ENCODE results near the gene FKTN.

The FKTN gene

DNA sequence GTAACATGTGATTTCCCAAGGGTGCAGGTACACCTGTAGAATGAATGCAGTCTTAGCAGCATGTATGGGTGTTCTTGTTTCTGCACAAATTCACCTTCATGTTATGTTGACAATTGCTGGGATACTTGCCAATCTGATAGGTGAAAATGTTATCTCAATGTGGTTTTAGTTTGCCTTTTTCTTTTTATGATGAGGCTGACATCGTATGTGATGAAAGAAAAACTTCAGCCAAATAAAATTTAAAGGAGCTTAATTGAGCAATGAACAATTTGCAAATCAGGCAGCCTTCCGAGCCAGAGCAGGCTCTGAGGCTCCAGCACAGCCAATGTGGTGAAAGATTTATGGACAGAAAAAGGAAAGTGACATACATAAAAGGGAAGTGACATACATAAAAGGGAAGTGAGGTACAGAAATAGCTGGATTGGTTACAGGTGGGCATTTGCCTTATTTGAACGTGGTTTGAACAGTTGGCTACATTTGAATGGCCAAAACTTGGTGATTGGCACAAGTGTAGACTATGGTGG lies 114.8 kb downstream of the FKTN start:
- no peak overlapping the region for H3K27ac ChIP-seq
- DNase-seq: no peak
- in situ Hi-C loops (cut with HindIII; ENCODE audit: low pct_ligation_motif_present, low sequenced_read_pairs): no loop called here
- H3K4me3 ChIP-seq (ENCODE audit: low read depth, low read length): no peak overlapping the region
- TF ChIP-seq, protein P1, sequence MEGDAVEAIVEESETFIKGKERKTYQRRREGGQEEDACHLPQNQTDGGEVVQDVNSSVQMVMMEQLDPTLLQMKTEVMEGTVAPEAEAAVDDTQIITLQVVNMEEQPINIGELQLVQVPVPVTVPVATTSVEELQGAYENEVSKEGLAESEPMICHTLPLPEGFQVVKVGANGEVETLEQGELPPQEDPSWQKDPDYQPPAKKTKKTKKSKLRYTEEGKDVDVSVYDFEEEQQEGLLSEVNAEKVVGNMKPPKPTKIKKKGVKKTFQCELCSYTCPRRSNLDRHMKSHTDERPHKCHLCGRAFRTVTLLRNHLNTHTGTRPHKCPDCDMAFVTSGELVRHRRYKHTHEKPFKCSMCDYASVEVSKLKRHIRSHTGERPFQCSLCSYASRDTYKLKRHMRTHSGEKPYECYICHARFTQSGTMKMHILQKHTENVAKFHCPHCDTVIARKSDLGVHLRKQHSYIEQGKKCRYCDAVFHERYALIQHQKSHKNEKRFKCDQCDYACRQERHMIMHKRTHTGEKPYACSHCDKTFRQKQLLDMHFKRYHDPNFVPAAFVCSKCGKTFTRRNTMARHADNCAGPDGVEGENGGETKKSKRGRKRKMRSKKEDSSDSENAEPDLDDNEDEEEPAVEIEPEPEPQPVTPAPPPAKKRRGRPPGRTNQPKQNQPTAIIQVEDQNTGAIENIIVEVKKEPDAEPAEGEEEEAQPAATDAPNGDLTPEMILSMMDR (IDR thresholded peaks at IDR 0.05; ENCODE audit: low read depth, low read length, missing control alignments): no peak
- no peaks in the 10 kb centered on the region for H3K36me3 ChIP-seq (replicated peaks)
- no peaks in the 10 kb centered on the region for H3K27me3 ChIP-seq (replicated peaks)

DNA sequence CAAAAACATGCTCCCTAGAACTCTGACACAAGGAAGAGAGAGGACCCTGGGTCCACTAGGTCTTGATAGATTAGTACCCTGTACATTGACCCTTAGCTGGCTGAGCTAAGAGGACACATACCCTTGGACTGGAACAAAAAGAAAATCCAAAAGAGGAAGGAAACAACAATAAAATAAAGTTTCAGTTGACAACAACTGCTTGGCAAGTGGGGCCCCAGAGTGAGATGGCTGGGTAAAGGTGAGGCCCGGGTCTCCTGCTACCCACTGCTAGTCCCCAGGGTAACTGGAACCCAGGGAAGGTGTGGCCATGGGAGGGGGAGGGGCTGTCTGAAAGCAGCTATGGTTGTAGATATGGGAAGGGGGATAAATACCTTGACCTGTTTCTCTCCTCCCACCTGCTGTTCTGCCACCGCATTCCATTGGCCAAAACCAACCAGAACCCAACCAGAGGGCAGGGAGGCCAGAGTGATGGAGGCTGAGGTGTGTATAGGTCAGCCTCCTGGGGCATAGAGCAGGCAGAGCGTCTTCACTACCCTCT lies 116.0 kb downstream of the FKTN start:
- TF ChIP-seq, protein P1 (IDR thresholded peaks at IDR 0.05; ENCODE audit: low read depth, low read length, missing control alignments): no peak
- H3K36me3 ChIP-seq (replicated peaks): no peaks in the 10 kb centered on the region
- no peak overlapping the region for H3K4me3 ChIP-seq (ENCODE audit: low read depth, low read length)
- no peaks in the 10 kb centered on the region for H3K27me3 ChIP-seq (replicated peaks)
- no peak for DNase-seq
- H3K27ac ChIP-seq: no peak overlapping the region
- in situ Hi-C loops (cut with HindIII; ENCODE audit: low pct_ligation_motif_present, low sequenced_read_pairs): no loop called here

DNA sequence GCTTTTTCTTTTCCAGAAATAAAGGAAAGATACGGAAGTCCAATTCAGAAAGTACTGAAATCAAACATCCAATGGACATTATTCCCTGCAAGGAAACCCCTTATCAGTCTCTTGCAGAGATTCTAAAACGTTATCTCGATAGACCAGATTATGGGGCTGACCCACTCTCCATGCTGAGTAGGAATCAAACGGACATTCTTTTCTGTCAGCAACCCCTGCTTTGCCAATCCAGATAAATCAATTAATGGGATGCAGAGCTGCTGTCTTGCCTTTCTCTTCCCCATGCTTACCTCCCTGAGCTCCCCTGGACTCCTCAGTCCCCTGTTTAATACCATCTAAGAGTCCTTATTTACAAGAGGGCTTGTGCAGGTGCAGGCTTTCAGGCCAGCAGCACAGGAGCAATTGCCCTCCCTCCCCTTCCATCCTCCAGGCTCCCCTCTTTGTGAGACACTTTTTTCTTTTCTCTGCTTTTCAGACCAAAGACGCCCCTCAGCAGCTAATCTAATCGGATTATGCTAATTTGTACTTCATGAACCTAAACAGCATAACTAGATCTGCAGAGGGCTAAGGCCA lies 118.5 kb downstream of the FKTN start:
- no peak overlapping the region for H3K4me3 ChIP-seq (ENCODE audit: low read depth, low read length)
- no peaks in the 10 kb centered on the region for H3K36me3 ChIP-seq (replicated peaks)
- in situ Hi-C loops (cut with HindIII; ENCODE audit: low pct_ligation_motif_present, low sequenced_read_pairs): no loop called here
- TF ChIP-seq, protein P1 (IDR thresholded peaks at IDR 0.05; ENCODE audit: low read depth, low read length, missing control alignments): no peak
- H3K27me3 ChIP-seq (replicated peaks): no peaks in the 10 kb centered on the region
- no peak overlapping the region for H3K27ac ChIP-seq
- no peak for DNase-seq

DNA sequence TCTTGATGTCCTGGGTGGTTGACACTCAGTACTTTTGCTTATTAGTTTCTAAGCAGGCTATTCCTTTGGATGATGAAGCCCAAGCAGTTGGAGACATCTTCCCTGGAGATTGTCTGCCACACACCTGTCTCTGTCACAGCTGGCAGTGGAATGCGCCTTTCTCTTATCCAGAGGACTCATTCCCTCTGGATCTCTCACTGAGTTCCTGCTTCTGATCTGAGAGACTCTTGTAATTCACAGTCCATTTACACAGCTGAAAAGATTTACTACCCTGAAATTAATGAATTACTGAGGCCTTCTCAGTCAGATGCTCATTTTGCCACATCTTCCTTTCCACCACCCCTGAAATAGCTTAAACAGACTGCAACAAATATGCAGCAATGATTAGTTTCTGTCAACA lies 120.2 kb downstream of the FKTN start:
- in situ Hi-C loops (cut with HindIII; ENCODE audit: low pct_ligation_motif_present, low sequenced_read_pairs): no loop called here
- no peak for DNase-seq

DNA sequence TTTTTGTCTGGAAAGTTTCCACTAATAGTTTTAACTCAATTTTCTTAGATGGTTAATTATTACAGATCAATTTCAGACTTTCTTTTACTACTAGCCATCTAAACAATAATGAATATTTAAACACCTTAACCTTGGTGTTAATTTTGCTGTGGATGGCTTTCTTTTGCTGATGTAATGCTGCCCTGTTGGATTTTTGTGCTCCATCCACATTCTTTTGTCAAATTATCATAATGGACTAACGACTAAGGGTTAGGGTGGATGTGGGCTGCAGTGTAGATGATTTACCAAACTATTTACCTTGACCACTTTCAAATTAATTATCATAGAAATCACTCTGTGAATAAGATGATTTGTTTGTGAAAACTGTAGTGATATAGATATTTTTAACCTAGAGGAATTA lies 120.8 kb downstream of the FKTN start:
- no peak for DNase-seq
- in situ Hi-C loops (cut with HindIII; ENCODE audit: low pct_ligation_motif_present, low sequenced_read_pairs): no loop called here
- H3K27ac ChIP-seq: no peak overlapping the region
- H3K36me3 ChIP-seq (replicated peaks): no peaks in the 10 kb centered on the region
- TF ChIP-seq, protein P1 (IDR thresholded peaks at IDR 0.05; ENCODE audit: low read depth, low read length, missing control alignments): no peak
- no peak overlapping the region for H3K4me3 ChIP-seq (ENCODE audit: low read depth, low read length)
- no peaks in the 10 kb centered on the region for H3K27me3 ChIP-seq (replicated peaks)

More for the DNA sequence above, 120.2 kb downstream of the FKTN start:
- no peak overlapping the region for H3K4me3 ChIP-seq (ENCODE audit: low read depth, low read length)
- TF ChIP-seq, protein P1 (IDR thresholded peaks at IDR 0.05; ENCODE audit: low read depth, low read length, missing control alignments): no peak
- no peak overlapping the region for H3K27ac ChIP-seq
- H3K36me3 ChIP-seq (replicated peaks): no peaks in the 10 kb centered on the region
- no peaks in the 10 kb centered on the region for H3K27me3 ChIP-seq (replicated peaks)
